Measurements from ENCODE around the gene GALNT18. TPM values are rescaled to one million over a fixed set of nuclear protein-coding genes. Genes with fewer than 3 reads are reported as not detected.

Gene GALNT18
- total and polyA plus RNA-seq, 7 experiments from 2014 or later: 0.15 to 1.7 (median 0.20) TPM; not detected in 4

DNA sequence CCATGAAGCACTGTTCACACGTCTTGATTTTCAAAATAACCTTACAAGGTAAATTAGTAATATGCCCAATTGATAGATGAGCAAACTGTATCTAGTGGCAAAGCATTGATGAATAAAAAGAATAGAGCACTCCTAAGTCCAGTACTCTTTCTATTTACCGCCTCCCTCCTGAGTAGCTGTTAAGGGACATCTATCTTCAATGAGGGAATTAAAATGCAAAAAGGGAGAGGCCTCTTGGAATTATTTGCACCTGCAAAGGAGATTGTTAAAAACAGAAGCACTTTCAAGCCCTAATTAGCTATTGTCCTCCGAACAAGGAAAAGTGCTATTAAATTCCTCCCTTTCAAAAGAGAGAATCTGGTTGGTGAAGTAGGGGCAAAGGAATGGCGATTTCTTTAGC, 6.8 kb upstream of the GALNT18 start:
- H3K27me3 ChIP-seq (ENCODE audit: control insufficient read depth in 2 of 2, insufficient read depth in 2 of 2, low read length in 2 of 2): peaks cover 0 to 3% of the 10 kb centered on the region in 2 donors
- Mint-ChIP-seq H3K36me3 (no peaks in the 10 kb centered on the region), H3K4me1 (no peaks in the 10 kb centered on the region), H3K27ac (no peak overlapping the region), H3K9me3 (no peaks in the 10 kb centered on the region), H3K4me3 (no peak overlapping the region), H3K27me3 (peaks cover 0 to 51% (median 8%) of the 10 kb centered on the region in 5 donors)
- H3K36me3 ChIP-seq (ENCODE audit: control insufficient read depth in 2 of 3, insufficient read depth in 3 of 3, low read length in 3 of 3): no peaks in the 10 kb centered on the region
- no peaks in the 10 kb centered on the region for H3K4me1 ChIP-seq (ENCODE audit: control insufficient read depth in 2 of 2, insufficient read depth in 2 of 2, low read length in 2 of 2)
- no peak for ATAC-seq
- no peaks in the 10 kb centered on the region for H3K9me3 ChIP-seq (ENCODE audit: control insufficient read depth in 2 of 3, low read length in 3 of 3)
- H3K4me3 ChIP-seq (ENCODE audit: low read length): no peak overlapping the region
- no peak for DNase-seq
- ChIA-PET POLR2A (no interaction called here), CTCF (no interaction called here)
- intact Hi-C loops (cut with micrococcal nuclease): loop anchor here in 1 of 2 donors (10.0 kb wide), 1 partner anchor 694 kb away; no protein-coding TSS in a partner anchor
- H3K27ac ChIP-seq (ENCODE audit: low read depth, low read length): no peak overlapping the region

DNA sequence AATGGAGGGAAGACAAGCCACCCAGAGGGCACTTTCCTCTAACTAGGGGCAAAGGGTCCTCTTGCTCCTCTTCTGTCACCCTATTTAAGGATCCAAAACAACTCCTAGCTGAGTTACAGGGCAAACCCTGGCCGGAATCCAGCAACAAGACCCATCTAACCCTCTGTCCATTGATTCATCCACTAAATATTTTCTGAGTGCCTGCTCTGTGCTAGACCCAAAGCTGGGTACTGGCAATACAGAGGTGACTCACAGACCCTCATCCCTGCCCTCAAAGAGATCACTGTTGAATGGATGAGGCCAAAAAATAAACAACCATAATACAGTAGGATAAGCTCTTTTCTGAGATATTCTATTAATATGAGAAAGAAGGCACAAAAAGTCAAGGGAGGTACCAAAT, 4.3 kb upstream of the GALNT18 start:
- Histone ChIP-seq H3K9me3 (ENCODE audit: control insufficient read depth in 2 of 3, low read length in 3 of 3) (no peaks in the 10 kb centered on the region), H3K27me3 (ENCODE audit: control insufficient read depth in 2 of 2, insufficient read depth in 2 of 2, low read length in 2 of 2) (peaks cover 0 to 3% of the 10 kb centered on the region in 2 donors), H3K4me3 (ENCODE audit: low read length) (no peak overlapping the region), H3K4me1 (ENCODE audit: control insufficient read depth in 2 of 2, insufficient read depth in 2 of 2, low read length in 2 of 2) (no peaks in the 10 kb centered on the region), H3K36me3 (ENCODE audit: control insufficient read depth in 2 of 3, insufficient read depth in 3 of 3, low read length in 3 of 3) (no peaks in the 10 kb centered on the region), H3K27ac (ENCODE audit: low read depth, low read length) (no peak overlapping the region)
- POLR2A ChIA-PET: no interaction called here
- no peaks in the 10 kb centered on the region for H3K36me3 Mint-ChIP-seq
- no peak overlapping the region for H3K27ac Mint-ChIP-seq
- peaks cover 9 to 67% (median 23%) of the 10 kb centered on the region in 5 donors for H3K27me3 Mint-ChIP-seq
- H3K4me1 Mint-ChIP-seq: peaks cover 0 to 6% (median 2%) of the 10 kb centered on the region in 7 donors
- ATAC-seq (no peak), DNase-seq (no peak)
- no peaks in the 10 kb centered on the region for H3K9me3 Mint-ChIP-seq
- H3K4me3 Mint-ChIP-seq: no peak overlapping the region
- intact Hi-C loops (cut with micrococcal nuclease): loop anchor here in 1 of 2 donors (10.0 kb wide), 1 partner anchor 691 kb away; no protein-coding TSS in a partner anchor
- CTCF ChIA-PET: no interaction called here

DNA sequence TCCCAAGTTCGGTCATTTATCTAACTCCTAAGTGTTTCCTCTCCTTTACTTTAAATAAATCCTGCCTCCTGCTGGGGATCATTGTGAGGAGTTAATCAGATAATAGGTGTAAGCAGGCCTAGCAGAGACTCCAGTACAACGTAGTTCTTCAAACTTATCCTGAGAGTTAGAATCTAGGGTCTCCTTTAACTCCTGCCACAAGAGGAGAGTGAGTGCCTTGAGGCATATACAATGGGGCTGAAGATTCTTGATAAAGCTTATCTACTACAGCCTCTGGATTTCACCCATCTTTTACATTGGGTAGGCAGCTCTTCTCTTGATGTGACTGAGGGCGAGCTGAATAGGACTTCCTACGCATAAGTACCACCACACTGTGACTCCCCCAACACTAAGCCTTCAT, 3.1 kb upstream of the GALNT18 start:
- Histone ChIP-seq H3K4me3 (ENCODE audit: low read length) (no peak overlapping the region), H3K36me3 (ENCODE audit: control insufficient read depth in 2 of 3, insufficient read depth in 3 of 3, low read length in 3 of 3) (no peaks in the 10 kb centered on the region), H3K9me3 (ENCODE audit: control insufficient read depth in 2 of 3, low read length in 3 of 3) (no peaks in the 10 kb centered on the region), H3K4me1 (ENCODE audit: control insufficient read depth in 2 of 2, insufficient read depth in 2 of 2, low read length in 2 of 2) (peaks cover 0 to 7% of the 10 kb centered on the region in 2 donors), H3K27ac (ENCODE audit: low read depth, low read length) (no peak overlapping the region), H3K27me3 (ENCODE audit: control insufficient read depth in 2 of 2, insufficient read depth in 2 of 2, low read length in 2 of 2) (peaks cover 0 to 3% of the 10 kb centered on the region in 2 donors)
- H3K4me1 Mint-ChIP-seq: peaks cover 0 to 6% (median 6%) of the 10 kb centered on the region in 7 donors
- no peak overlapping the region for H3K27ac Mint-ChIP-seq
- H3K9me3 Mint-ChIP-seq: no peaks in the 10 kb centered on the region
- H3K4me3 Mint-ChIP-seq: no peak overlapping the region
- H3K27me3 Mint-ChIP-seq: peaks cover 9 to 65% (median 17%) of the 10 kb centered on the region in 5 donors
- DNase-seq (no peak), ATAC-seq (no peak)
- no peaks in the 10 kb centered on the region for H3K36me3 Mint-ChIP-seq
- CTCF ChIA-PET: no interaction called here
- POLR2A ChIA-PET: no interaction called here
- intact Hi-C loops (cut with micrococcal nuclease): loop anchor here in 1 of 2 donors (5.0 to 10.0 kb wide), 4 partner anchors 217 to 1083 kb away; partner anchors contain the start of genes EIF4G2, RNF141 and USP47

DNA sequence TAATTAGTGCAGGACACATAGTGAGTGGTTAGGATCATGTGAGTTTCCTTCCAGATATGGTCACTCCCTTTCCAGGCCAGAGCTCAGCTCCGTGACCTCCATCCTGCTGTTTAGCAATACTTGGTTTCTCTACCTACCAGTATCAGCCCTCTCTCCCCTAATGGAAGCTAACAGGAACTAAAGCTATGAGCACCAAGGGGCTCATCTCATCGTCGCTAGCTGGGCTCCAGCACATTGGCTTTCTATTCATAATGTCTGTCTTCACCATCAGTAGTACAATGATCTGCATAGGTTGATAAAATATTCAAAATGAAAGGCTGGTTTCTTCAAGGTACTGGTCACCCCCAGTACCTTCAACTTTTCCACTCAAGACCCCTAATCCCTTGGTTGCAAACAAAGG, 2.4 kb upstream of the GALNT18 start:
- H3K4me3 ChIP-seq (ENCODE audit: low read length): no peak overlapping the region
- POLR2A ChIA-PET: no interaction called here
- no peaks in the 10 kb centered on the region for H3K36me3 ChIP-seq (ENCODE audit: control insufficient read depth in 2 of 3, insufficient read depth in 3 of 3, low read length in 3 of 3)
- no peak overlapping the region for H3K27ac ChIP-seq (ENCODE audit: low read depth, low read length)
- H3K9me3 ChIP-seq (ENCODE audit: control insufficient read depth in 2 of 3, low read length in 3 of 3): no peaks in the 10 kb centered on the region
- Mint-ChIP-seq H3K4me3 (no peak overlapping the region), H3K4me1 (peaks cover 0 to 13% (median 8%) of the 10 kb centered on the region in 7 donors), H3K9me3 (no peaks in the 10 kb centered on the region), H3K36me3 (no peaks in the 10 kb centered on the region), H3K27ac (no peak overlapping the region), H3K27me3 (peaks cover 16 to 68% (median 23%) of the 10 kb centered on the region in 5 donors)
- H3K4me1 ChIP-seq (ENCODE audit: control insufficient read depth in 2 of 2, insufficient read depth in 2 of 2, low read length in 2 of 2): peaks cover 0 to 7% of the 10 kb centered on the region in 2 donors
- DNase-seq: no peak
- intact Hi-C loops (cut with micrococcal nuclease): loop anchor here in 1 of 2 donors (5.0 to 10.0 kb wide), 4 partner anchors 218 to 1082 kb away; partner anchors contain the start of genes EIF4G2, RNF141 and USP47
- CTCF ChIA-PET: no interaction called here
- no peak for ATAC-seq
- peaks cover under 1 to 3% of the 10 kb centered on the region in 2 donors for H3K27me3 ChIP-seq (ENCODE audit: control insufficient read depth in 2 of 2, insufficient read depth in 2 of 2, low read length in 2 of 2)

DNA sequence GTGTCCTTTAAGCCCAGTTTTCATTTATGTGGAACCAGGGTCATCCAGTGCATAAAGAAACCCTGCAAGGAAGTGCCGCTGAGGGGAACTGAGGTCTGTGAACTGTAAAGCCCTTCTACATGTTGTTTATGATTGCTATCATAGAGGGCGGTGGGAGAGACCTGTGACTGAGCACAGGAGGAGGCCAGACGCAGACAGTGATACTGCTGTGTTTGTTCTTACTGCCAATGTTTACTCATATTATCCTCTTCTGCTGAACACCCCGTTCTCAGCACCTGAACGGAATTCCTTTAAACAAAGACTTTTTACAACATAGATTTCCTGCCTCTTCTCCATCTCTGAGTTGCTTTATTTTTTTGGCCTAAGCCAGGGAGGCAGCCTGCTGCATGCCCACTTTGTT, 967 bp upstream of the GALNT18 start:
- peaks cover 3 to 6% of the 10 kb centered on the region in 2 donors for H3K27me3 ChIP-seq (ENCODE audit: control insufficient read depth in 2 of 2, insufficient read depth in 2 of 2, low read length in 2 of 2)
- CTCF ChIA-PET: no interaction called here
- Mint-ChIP-seq H3K36me3 (no peaks in the 10 kb centered on the region), H3K9me3 (no peaks in the 10 kb centered on the region), H3K27ac (no peak overlapping the region), H3K4me3 (peak overlapping the region in 9 of 10 donors; percentile 12 to 81 (median 51)), H3K27me3 (peaks cover 27 to 70% (median 35%) of the 10 kb centered on the region in 5 donors), H3K4me1 (peaks cover 0 to 15% (median 8%) of the 10 kb centered on the region in 7 donors)
- no peaks in the 10 kb centered on the region for H3K36me3 ChIP-seq (ENCODE audit: control insufficient read depth in 2 of 3, insufficient read depth in 3 of 3, low read length in 3 of 3)
- H3K4me1 ChIP-seq (ENCODE audit: control insufficient read depth in 2 of 2, insufficient read depth in 2 of 2, low read length in 2 of 2): peaks cover 0 to 7% of the 10 kb centered on the region in 2 donors
- H3K9me3 ChIP-seq (ENCODE audit: control insufficient read depth in 2 of 3, low read length in 3 of 3): no peaks in the 10 kb centered on the region
- ATAC-seq (no peak), DNase-seq (no peak)
- POLR2A ChIA-PET: no interaction called here
- no peak overlapping the region for H3K4me3 ChIP-seq (ENCODE audit: low read length)
- no peak overlapping the region for H3K27ac ChIP-seq (ENCODE audit: low read depth, low read length)
- intact Hi-C loops (cut with micrococcal nuclease): loop anchor here in 1 of 2 donors (5.0 to 10.0 kb wide), 4 partner anchors 220 to 1080 kb away; partner anchors contain the start of genes EIF4G2, RNF141 and USP47

DNA sequence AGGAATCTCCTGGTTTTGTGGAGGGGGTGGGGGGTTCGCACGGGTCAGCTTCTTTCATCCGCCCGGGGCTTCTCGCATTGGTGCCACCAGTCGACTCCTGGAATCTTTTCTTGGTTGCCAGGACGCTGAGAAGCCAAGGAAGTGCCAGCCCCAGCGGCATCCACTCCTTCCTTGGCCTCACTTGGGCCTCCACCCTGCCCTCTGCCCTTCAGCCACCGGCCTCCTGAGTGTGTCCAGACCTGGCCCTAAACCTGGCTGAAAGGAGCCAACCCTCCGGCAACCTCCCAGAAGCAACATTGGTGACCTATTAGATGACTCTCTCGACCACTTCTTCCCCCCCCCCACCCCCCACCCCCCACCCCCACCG, 518 bp upstream of the GALNT18 start:
- CTCF ChIA-PET: no interaction called here
- Mint-ChIP-seq H3K4me1 (peaks cover 0 to 15% (median 8%) of the 10 kb centered on the region in 7 donors), H3K27me3 (peaks cover 29 to 67% (median 40%) of the 10 kb centered on the region in 5 donors), H3K36me3 (no peaks in the 10 kb centered on the region), H3K27ac (no peak overlapping the region), H3K9me3 (no peaks in the 10 kb centered on the region), H3K4me3 (peak overlapping the region in 5 of 10 donors; percentile 20 to 81 (median 42))
- Histone ChIP-seq H3K4me1 (ENCODE audit: control insufficient read depth in 2 of 2, insufficient read depth in 2 of 2, low read length in 2 of 2) (peaks cover 0 to 7% of the 10 kb centered on the region in 2 donors), H3K36me3 (ENCODE audit: control insufficient read depth in 2 of 3, insufficient read depth in 3 of 3, low read length in 3 of 3) (no peaks in the 10 kb centered on the region), H3K4me3 (ENCODE audit: low read length) (no peak overlapping the region), H3K27ac (ENCODE audit: low read depth, low read length) (no peak overlapping the region), H3K27me3 (ENCODE audit: control insufficient read depth in 2 of 2, insufficient read depth in 2 of 2, low read length in 2 of 2) (peaks cover 3 to 6% of the 10 kb centered on the region in 2 donors), H3K9me3 (ENCODE audit: control insufficient read depth in 2 of 3, low read length in 3 of 3) (no peaks in the 10 kb centered on the region)
- ATAC-seq (no peak), DNase-seq (no peak)
- POLR2A ChIA-PET: no interaction called here
- intact Hi-C loops (cut with micrococcal nuclease): loop anchor here in 1 of 2 donors (5.0 to 10.0 kb wide), 4 partner anchors 220 to 1080 kb away; partner anchors contain the start of genes EIF4G2, RNF141 and USP47

All from naive thymus-derived CD4-positive, alpha-beta T cell (primary cell).